A673 (cell line): ENCODE results near the gene HS6ST2.

Experiments
- EZH2 ChIP-seq: fragments of 200-600 bp; sonication (generic); IDR thresholded peaks from 2 replicates; pipeline ENCODE4 v1.6.1; 2017; ENCODE audit warnings: borderline replicate concordance, low read depth, mild to moderate bottlenecking, mixed read lengths, antibody characterized with exemption, low read length; ENCODE audit not compliant: poor library complexity, severe bottlenecking
- TF ChIP-seq, protein P1 (sequence below): fragments of 300-800, 200-600 bp; sonication (generic); conservative IDR thresholded peaks from 2 replicates; pipeline ENCODE4 v1.5.1; 2017; ENCODE audit warnings: low read depth, mild to moderate bottlenecking, antibody characterized with exemption, low read length, moderate library complexity, mixed read lengths

GRCh38 chrX:132576939-132577338, 381.5 kb downstream of the HS6ST2 start:
- TF ChIP-seq, protein P1, sequence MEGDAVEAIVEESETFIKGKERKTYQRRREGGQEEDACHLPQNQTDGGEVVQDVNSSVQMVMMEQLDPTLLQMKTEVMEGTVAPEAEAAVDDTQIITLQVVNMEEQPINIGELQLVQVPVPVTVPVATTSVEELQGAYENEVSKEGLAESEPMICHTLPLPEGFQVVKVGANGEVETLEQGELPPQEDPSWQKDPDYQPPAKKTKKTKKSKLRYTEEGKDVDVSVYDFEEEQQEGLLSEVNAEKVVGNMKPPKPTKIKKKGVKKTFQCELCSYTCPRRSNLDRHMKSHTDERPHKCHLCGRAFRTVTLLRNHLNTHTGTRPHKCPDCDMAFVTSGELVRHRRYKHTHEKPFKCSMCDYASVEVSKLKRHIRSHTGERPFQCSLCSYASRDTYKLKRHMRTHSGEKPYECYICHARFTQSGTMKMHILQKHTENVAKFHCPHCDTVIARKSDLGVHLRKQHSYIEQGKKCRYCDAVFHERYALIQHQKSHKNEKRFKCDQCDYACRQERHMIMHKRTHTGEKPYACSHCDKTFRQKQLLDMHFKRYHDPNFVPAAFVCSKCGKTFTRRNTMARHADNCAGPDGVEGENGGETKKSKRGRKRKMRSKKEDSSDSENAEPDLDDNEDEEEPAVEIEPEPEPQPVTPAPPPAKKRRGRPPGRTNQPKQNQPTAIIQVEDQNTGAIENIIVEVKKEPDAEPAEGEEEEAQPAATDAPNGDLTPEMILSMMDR = no peak
- TF ChIP-seq EZH2 = no peak
